Measurements from ENCODE around the gene DST. TPM values are rescaled to one million over a fixed set of nuclear protein-coding genes. Genes with fewer than 3 reads are reported as not detected.

Gene DST
- total RNA-seq, 1 donor from 2014 or later: 151 TPM

DNA sequence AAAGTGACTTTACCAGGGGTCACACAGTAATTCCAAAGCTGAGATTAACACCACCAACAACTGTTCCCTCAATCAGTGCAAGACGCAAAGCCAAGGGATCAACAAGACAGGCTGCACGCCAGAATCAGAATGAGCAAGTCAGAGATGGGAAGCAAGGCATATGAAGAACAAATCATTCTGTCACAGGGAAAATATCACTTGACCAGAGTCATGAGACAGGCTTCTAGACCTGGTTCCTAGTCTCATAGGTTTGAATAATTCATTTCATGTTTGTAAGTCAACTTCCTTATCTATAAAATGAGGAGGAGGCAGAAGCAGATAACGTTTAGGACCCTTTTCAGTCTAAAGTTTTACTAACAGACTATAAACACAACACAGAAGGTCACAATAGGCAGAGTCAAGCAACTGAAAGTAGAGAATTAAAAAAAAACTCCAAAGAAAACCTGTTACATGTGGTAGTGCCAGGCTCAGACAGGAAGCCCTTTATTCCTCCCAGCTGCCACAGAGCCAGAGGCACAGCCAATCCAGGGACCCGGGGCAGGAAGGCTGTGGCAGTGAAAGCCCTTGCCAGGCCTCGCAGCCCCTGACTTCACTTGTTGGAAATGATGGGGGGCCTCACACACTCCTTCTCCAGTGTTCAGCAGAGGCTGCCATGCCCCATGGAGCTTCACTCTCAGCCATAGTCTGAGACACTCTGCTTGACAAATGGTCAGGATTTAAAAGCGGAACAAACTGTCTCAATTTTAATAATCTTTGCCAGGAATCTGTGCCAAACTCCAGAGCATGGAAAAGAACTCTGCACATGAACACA is 29.2 kb upstream of the DST start:
- Mint-ChIP-seq H3K4me1 (ENCODE audit: low read depth) (peaks cover 12% of the 10 kb centered on the region), H3K36me3 (ENCODE audit: insufficient read depth) (peaks cover 10% of the 10 kb centered on the region), H3K27me3 (no peaks in the 10 kb centered on the region), H3K27ac (no peak overlapping the region), H3K9me3 (ENCODE audit: low read depth) (peaks cover 7% of the 10 kb centered on the region), H3K4me3 (ENCODE audit: low read depth) (no peak overlapping the region)
- no peak for DNase-seq (ENCODE audit: low spot score, unreplicated experiment)
- TF ChIP-seq CTCF (IDR thresholded peaks at IDR 0.05; ENCODE audit: unreplicated experiment): no peak

GRCh38 chr6:56671160-56671559 is 28.5 kb upstream of the DST start:
- Mint-ChIP-seq H3K9me3 (ENCODE audit: low read depth) (peaks cover 7% of the 10 kb centered on the region), H3K27ac (no peak overlapping the region), H3K27me3 (no peaks in the 10 kb centered on the region), H3K4me3 (ENCODE audit: low read depth) (no peak overlapping the region), H3K36me3 (ENCODE audit: insufficient read depth) (peaks cover 10% of the 10 kb centered on the region), H3K4me1 (ENCODE audit: low read depth) (peaks cover 13% of the 10 kb centered on the region)
- TF ChIP-seq CTCF (IDR thresholded peaks at IDR 0.05; ENCODE audit: unreplicated experiment): no peak
- no peak for DNase-seq (ENCODE audit: low spot score, unreplicated experiment)

DNA sequence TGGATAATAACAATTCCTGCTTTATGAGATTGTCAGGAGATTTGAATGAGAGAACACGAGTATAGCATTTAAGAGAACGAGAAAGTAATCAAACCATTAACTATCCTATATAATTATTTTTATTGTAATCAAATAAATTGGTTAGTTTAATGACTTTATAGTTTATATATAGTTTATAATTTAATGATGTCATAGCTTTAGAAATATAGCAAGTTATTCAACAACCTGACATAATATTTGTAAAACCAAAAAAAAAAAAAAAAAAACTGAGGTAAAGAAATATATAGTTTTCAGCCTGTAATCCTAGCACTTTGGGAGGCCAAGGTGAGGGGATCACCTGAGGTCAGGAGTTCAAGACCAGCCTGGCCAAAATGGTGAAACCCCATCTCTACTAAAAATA is 26.4 kb upstream of the DST start:
- no peak for TF ChIP-seq CTCF (IDR thresholded peaks at IDR 0.05; ENCODE audit: unreplicated experiment)
- Mint-ChIP-seq H3K4me1 (ENCODE audit: low read depth) (peaks cover 18% of the 10 kb centered on the region), H3K36me3 (ENCODE audit: insufficient read depth) (peaks cover 4% of the 10 kb centered on the region), H3K9me3 (ENCODE audit: low read depth) (no peaks in the 10 kb centered on the region), H3K4me3 (ENCODE audit: low read depth) (no peak overlapping the region), H3K27ac (no peak overlapping the region), H3K27me3 (no peaks in the 10 kb centered on the region)
- DNase-seq (ENCODE audit: low spot score, unreplicated experiment): no peak

GRCh38 chr6:56668158-56668557 is 25.5 kb upstream of the DST start:
- Mint-ChIP-seq H3K9me3 (ENCODE audit: low read depth) (no peaks in the 10 kb centered on the region), H3K36me3 (ENCODE audit: insufficient read depth) (peaks cover 4% of the 10 kb centered on the region), H3K27ac (no peak overlapping the region), H3K4me1 (ENCODE audit: low read depth) (peaks cover 19% of the 10 kb centered on the region), H3K4me3 (ENCODE audit: low read depth) (no peak overlapping the region), H3K27me3 (no peaks in the 10 kb centered on the region)
- DNase-seq (ENCODE audit: low spot score, unreplicated experiment): no peak
- TF ChIP-seq CTCF (IDR thresholded peaks at IDR 0.05; ENCODE audit: unreplicated experiment): no peak

GRCh38 chr6:56667336-56667735 is 24.6 kb upstream of the DST start:
- Mint-ChIP-seq H3K36me3 (ENCODE audit: insufficient read depth) (peaks cover 4% of the 10 kb centered on the region), H3K9me3 (ENCODE audit: low read depth) (no peaks in the 10 kb centered on the region), H3K4me1 (ENCODE audit: low read depth) (peaks cover 19% of the 10 kb centered on the region), H3K27ac (no peak overlapping the region), H3K4me3 (ENCODE audit: low read depth) (no peak overlapping the region), H3K27me3 (no peaks in the 10 kb centered on the region)
- DNase-seq (ENCODE audit: low spot score, unreplicated experiment): no peak
- TF ChIP-seq CTCF (IDR thresholded peaks at IDR 0.05; ENCODE audit: unreplicated experiment): no peak

Data from progenitor cell of endocrine pancreas (in vitro differentiated cells).